RCC 7860 (cell line): ENCODE results near the gene AIMP1.
"Not testable (repeated sequence)": the region's sequence is repeated elsewhere in the genome, so short reads cannot be mapped to it uniquely, and the experiment has no call there.

ENCODE experiments used
- DNase-seq: peaks from one replicate; pipeline ENCODE4 v3.0.0-alpha.2; 2015; ENCODE audit warnings: low spot score
- FAIRE-seq: peaks from 2 replicates; lab custom pipeline; 2012; peaks lifted over from hg19 to GRCh38; lab: Jason Lieb, UNC

The AIMP1 gene

DNA sequence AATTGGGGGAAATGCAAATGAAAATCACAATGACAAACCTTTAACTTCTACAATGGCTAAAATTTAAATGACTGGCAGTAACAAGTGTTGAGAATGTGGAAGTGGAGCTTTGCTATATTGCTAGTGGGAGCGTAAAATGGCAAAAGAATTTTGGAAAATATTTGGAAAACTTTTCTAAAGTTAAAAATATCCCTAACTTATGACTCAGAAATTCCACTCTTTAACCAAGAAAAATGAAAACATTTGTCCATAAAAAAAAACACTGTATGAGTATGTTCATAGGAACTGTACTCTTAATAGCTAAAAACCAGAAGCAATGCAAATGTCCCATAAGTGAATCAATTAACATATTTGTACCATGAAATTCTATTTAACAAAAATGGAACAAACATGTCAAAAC lies 4.0 kb upstream of the AIMP1 start:
- no peak for DNase-seq
- FAIRE-seq = no peak

DNA sequence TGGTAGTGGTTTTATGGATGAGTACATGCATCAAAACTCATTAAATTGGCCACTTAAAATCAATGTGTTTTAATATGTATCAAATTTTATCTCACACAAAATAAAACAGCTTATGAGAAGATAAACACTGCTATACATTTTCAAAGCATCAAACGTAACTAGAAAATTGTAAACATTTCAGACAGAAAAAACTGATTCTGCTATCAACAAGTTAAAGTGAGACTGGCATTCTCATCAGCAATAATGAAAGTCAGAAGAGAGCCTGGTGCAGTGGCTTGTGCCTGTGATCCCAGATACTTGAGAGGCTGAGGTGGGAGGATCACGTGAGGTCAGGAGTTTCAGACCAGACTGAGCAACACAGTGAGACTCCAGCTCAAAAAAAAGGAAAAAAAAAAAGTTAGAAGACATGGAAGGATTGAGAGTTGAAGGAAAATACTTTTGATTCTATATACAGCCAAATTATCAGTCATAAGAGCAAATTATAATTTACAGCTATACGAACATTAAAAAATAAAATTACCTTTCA lies 3.3 kb upstream of the AIMP1 start:
- DNase-seq (no peak), FAIRE-seq (peak; percentile 16)

DNA sequence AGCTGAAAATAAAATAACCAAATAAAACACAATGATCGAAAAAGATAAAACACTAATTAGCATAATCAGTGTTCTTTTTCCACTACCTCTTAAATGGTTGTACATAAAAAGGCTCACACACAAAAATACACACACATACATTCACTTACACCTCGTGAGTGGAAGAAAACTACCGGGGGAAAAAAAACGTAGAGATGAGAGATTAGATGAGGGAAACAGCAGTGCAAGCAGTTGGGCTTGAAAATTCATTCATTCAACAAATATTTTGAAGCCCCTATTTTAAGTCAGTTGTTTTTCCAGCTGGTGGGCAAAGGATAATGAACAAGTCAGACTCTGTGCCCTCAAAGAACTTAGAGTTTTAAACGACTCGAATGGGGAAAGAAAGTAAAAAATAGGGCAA lies 1.4 kb upstream of the AIMP1 start:
- FAIRE-seq (no peak), DNase-seq (no peak)

DNA sequence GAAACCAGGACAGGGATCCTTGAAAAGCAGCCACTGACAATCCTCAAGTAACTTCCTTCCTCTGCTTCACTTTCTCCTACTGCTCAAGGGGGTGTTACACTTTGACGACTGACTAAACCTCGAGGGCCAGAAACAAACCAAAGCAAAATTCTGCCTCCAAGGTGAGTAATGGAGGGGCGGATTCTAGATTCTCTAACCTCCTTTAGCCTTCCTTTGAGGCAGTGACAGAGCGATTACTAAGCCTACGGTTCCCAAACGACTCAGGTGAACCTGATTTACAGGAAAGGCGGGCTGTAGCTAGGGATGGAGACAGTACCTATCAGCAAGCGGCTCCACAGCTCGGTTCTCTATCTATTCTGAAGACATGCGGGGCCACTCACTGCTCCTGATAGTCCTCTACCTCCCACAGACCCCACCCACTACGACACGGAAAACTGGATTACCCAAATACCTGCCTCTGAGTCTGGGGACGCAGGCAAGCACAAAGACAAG lies 828 bp upstream of the AIMP1 start:
- peak; percentile 53 for DNase-seq

DNA sequence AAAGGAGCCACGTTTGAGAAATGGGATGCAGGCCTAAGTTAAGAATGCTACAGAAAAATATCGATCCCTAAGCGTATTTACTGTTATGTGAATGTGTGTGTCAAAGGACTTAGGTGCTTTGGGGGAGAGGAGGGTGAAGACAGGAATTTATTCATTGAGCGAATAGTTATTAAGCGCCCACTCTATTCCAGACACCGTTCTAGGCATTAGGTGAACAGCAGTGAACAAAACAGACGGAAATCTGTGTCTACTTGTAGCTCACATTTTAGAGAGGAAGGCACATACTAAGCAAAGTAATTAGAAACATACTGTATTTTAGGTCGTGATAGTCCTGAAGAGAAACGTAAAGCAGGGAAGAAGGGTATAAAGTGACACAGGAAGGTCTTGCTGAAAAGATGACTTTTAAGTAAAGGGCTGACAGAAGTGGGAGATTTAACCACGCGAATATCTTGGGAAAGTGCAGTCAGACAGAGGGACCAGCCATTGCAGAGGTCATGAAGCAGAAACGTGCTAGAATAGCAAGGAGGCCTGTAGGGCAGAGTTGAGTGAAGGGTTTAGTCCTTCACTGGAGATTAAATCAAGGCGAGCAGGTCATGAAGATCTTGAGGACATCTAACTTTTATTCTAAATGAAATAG lies 541 bp downstream of the AIMP1 start:
- no peak for FAIRE-seq
- no peak for DNase-seq

More for the DNA sequence above, 828 bp upstream of the AIMP1 start:
- FAIRE-seq = no peak

DNA sequence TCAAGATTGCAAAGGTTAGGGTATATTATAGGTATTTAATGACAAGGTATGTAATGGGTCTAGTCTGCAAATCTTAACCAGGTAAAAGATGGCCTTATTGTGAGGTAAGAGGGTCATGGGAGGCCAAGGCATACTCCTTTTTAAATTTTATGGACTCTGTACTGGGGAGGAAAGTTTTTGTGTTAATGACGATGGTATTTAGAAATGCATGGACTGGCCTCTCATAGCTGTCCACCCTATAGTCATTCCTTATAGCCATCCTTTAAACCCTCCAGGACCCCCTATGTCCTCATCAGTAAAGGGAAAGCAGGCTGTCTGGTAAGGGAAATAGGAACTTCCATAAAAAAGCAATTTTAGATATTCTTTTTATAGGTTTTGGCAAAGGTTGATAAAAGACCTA lies 1.5 kb downstream of the AIMP1 start:
- DNase-seq = no peak
- FAIRE-seq = no peak

DNA sequence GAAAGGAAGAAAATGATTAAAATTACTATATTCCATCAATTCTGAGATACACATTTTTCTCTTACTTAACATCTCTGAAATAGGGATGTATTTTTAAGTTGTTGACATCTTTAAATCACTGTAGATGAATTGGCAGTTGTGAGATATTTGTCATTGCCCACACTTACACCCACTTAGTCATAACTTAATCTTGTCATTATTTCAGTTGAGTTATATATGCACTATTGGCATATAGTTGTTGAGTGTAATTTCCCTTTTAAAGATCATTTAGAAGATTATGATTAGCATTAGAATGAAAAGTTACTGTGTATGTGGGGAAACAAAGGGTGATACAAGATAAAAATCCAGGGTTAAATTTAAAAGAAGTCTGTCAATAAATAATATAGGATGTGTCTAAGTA lies 2.2 kb downstream of the AIMP1 start:
- FAIRE-seq = no peak

DNA sequence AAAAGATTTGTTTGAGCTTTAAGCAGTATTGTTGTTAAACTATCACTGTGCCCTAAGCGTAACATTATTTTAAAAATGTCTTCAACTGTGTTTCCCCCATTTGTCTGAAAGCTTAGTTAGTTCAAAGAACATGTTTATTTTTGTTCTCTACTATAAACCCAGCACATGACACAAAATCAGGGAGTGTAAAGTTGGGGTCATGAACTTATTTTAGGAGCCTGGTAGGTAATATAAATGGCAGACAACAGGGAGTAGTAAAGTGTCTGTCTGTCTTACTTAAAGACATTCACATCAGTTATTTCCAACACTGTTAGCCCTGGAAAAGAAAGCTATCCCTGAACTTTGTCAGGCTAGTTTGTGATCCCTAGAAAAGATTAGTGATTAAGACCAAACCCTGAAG lies 3.9 kb downstream of the AIMP1 start:
- FAIRE-seq (no peak), DNase-seq (no peak)

More for the DNA sequence above, 2.2 kb downstream of the AIMP1 start:
- DNase-seq = no peak

DNA sequence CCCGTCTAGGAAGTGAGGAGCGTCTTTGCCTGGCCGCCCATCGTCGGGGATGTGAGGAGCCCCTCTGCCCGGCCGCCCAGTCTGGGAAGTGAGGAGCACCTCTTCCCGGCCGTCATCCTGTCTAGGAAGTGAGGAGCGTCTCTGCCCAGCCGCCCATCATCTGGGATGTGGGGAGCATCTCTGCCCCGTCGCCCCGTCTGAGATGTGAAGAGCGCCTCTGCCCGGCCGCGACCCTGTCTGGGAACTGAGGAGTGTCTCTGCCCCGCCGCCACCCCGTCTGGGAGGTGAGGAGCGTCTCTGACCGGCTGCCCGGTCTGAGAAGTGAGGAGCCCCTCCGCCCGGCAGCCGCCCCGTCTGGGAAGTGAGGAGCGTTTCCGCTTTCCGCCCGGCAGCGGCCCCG lies 4.8 kb downstream of the AIMP1 start:
- not testable (repeated sequence) for FAIRE-seq, DNase-seq

DNA sequence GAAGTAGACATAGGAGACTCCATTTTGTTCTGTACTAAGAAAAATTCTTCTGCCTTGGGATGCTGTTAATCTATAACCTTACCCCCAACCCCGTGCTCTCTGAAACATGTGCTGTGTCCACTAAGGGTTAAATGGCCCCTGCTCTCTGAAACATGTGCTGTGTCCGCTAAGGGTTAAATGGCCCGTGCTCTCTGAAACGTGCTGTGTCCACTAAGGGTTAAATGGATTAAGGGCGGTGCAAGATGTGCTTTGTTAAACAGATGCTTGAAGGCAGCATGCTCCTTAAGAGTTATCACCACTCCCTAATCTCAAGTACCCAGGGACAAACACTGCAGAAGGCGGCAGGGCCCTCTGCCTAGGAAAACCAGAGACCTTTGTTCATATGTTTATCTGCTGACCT lies 5.5 kb downstream of the AIMP1 start:
- not testable (repeated sequence) for DNase-seq, FAIRE-seq

DNA sequence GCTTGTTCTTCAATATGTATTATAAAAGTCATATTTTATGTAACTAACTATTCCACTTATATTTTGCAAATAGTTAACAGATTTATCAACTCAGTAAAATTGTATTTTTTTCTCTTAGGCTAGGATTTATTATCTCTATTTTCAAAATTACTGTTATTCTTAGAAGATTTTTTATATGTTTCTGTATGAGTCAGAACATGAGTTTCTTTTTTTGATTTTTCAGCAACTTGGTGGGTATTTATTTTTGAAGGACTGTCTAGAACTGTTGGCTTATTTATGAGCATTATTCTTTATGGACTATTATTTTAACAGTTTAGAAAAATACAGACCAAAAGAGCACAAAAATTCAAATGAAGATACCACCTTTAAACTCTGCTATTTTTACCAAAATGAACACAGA lies 6.8 kb downstream of the AIMP1 start:
- FAIRE-seq (peak; percentile 28), DNase-seq (no peak)

DNA sequence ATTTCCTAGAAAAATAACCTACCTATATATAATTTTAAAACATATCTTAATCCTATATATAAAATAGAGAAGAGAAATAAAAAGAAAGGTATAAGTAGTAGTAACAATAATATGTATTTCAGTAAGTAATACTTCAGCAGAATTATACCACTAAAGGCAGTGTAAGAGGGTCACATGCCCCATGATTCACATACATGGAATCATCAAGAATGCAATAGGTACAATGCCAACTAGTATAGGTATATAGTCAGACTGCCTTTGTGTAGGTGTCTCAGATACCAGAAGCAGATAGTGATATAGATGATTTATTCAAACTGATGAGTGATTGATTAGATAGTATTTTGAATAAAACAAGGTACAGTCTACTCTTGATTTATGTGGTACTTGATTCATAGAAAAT lies 9.4 kb downstream of the AIMP1 start:
- DNase-seq (no peak), FAIRE-seq (no peak)

DNA sequence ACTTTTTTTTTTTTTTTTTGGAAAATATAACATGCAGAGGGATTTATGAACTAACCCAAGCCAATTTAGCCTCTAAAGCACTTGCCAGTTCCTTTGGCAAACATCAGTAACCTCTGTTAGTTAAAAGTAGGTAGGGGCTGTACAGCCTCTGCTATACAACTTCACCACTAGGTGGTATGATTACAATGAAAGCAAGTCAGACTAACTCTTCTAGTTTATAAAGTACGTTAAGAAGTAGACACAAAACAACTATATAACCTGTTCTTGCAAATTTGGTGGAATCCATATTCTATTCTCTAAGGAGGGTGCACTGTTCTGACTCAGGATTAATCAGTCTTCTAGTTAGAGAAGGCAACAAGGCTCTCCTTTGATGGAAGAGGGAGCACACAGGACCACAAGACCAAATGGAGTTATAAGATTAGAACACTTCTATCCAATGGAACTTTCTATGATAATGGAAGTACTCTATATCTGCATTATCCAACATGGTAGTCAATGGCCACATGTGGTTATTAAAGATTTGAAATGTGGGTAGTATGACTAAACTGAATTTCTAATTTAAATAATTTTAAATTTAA lies 12.8 kb downstream of the AIMP1 start:
- peak; percentile 28 for FAIRE-seq
- peak; percentile 19 for DNase-seq

DNA sequence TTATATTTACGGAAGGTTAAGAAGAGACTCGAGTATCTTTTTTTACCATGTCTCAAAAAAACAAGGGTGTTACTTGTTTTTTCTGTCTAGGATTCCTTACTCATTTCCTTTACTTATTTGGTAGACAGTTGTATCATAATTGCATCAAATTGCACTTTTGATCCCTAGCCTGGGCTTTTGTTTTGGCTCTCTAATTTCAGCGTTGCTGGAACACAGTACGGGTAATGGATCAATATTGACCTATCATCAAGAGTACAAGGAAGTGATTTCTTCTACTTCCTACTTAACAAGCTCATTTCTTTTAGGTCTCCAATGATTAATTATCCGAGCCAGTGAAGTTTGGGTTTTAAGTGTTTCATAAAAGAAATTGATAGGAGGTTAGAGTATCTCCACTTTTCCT lies 16.8 kb downstream of the AIMP1 start:
- FAIRE-seq = no peak

DNA sequence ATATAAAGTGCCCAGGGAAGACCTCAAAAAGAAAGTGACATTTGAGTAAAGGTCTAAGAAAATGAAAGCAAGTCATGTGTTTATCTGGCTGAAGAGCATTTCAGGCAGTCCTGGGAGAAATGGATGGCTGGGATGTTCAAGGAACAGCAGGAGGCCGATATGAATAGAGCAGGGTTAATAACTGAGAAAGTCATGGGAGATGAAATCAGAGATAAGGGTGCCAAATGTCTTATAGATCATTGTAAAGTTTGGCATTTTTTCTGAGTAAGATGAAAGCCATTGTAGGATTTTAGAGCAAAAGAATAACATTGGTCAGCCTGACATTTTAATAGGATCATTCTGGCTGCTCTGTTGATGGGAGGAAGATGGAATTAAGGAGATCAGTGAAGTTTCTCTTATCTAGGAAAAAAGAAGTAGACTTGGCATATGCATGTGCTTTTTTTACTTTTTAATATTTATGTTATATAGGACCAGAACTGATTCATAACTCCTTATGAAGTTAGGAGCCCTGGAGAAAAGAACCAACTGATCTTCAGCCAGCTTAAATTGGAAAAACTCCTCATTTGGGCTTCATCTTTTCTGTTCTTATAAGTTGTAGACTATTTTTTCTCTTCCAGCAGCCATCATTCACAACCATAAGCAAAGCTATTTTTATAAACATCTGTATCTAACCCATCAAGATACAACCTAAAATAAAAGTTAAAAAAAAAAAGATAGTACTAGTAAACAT lies 18.6 kb downstream of the AIMP1 start:
- DNase-seq (no peak), FAIRE-seq (no peak)

More for the DNA sequence above, 16.8 kb downstream of the AIMP1 start:
- DNase-seq = no peak

DNA sequence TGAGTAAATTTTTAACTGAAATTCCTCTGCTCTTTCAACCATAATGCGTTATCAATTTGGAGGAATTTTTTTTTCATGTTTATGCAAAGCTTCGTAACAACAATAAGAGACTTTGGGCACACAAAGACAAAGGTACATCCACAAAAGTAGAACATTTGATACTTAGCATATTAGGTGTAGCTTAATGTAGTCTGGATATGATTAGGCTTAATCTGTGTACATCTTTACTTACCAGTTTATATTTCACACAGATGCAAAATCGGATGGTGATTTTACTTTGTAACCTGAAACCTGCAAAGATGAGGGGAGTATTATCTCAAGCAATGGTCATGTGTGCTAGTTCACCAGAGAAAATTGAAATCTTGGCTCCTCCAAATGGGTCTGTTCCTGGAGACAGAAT lies 20.3 kb downstream of the AIMP1 start:
- FAIRE-seq (no peak), DNase-seq (no peak)

DNA sequence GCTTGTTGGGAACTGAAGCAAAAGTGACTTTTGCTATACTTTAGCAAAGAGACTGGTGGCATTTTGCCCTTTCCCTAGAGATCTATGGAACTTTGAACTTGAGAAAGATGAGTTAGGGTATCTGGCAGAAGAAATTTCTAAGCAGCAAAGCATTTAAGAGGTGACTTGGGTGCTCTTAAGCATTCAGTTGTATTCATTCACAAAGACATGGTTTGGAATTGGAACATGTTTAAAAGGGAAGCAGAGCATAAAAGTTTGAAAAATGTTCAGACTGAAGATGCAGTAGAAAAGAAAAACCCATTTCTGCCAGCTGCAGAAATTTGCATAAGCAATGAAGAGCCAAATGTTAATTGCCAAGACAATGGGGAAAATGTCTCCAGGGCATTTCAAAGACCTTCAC lies 21.6 kb downstream of the AIMP1 start:
- FAIRE-seq = no peak
- DNase-seq = no peak

DNA sequence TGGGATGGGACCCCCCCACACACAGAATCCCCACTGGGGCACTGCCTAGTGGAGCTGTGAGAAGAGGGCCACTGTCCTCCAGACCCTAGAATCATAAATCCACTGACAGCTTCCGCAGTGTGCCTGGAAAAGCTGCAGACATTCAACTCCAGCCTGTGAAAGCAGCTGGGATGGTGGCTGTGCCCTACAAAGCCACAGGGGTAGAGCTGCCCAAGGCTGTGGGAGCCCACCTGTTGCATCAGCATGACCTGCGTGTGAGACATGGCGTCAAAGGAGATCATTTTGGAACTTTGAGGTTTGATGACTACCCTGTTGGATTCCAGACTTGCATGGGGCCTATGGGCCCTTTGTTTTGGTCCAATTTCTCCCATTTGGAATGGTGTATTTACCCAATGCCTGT lies 22.3 kb downstream of the AIMP1 start:
- FAIRE-seq = no peak
- no peak for DNase-seq

DNA sequence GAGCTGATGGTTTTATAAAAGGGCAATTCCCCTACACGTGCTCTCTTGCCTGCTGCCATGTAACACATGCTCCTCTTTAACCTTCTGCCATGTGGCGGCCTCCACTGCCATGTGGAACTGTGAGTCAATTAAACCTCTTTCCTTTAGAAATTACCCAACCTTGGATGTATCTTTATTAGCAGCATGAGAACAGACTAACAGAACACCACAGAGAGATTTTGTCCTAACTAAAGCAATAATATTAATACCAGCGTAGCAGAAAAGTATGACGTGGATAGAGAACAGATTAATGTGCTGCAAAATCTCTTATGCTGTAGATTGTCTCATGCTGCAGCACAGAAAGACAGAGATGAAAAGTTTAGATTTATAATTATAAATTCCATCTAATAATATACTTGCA lies 23.1 kb downstream of the AIMP1 start:
- FAIRE-seq (no peak), DNase-seq (no peak)

DNA sequence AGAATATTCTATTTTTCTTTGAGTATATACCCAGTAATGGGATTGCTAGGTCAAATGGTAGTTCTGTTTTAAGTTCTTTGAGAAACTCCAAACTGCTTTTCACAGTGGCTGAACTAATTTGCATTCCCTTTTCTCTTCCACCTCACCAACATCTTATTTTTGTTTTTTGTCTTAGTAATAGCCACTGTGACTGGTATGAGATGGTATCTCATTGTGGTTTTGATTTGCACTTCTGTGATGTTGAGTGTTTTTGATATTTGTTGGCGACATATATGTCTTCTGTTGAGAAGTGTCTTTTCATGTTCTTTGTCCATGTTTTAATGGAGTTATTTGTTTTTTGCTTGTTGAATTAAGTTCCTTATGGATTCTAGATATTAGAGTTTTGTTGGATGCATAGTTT lies 24.4 kb downstream of the AIMP1 start:
- FAIRE-seq (no peak), DNase-seq (no peak)

DNA sequence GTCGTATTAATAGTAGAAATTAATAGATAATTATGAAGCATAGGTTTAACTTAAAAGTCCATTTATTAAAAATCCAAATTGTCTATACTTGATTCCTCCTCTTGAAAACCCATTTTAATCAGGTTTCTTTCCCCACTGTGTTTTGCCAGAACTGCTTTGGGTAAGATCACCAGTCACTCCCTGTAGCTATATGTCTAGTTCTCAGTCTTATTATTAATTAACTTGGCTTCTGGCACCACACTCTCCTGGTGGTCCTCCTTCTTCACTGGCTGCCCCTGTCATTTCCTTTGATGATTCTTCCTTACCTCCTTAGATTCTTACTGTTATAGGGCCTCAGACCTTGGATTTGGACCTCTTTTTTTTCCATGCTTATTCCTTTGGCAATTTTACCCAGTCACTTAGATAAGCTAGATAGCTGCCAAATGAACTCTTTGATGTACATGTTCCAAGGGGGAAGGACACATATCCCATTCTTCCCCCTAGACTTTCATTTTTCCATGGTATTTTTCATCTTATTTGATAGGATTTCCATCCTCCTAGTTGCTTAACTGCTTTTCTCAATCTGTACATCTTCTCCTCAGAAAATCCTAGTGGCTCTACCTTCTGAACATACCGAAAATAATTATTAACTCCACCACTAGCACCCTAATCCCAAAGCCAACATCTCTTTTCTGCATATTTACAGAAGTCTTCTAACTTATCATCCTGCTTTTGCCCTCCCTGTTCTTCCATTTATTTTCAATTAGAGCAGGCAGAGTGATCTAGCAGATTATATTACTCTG lies 27.7 kb downstream of the AIMP1 start:
- DNase-seq = no peak
- FAIRE-seq = no peak
